GM12873 (cell line): ENCODE results near the gene SLA2.

Experiments used
- CTCF ChIP-seq: IDR thresholded peaks from 2 replicates; pipeline ENCODE4 v1.5.1; 2012; ENCODE audit warnings: low read depth, mild to moderate bottlenecking, moderate library complexity, low read length, control low read depth; ENCODE audit not compliant: insufficient read depth; ENCODE audit errors: missing control alignments

SLA2 gene

GRCh38 chr20:36605399-36606157 lies 40.4 kb downstream of the SLA2 start, which contains the start of gene RAB5IF:
RAB5IF (plus strand) TSS chr20:36605779; CDS start chr20:36605952, 173 bp downstream.
- peak; percentile 96 for TF ChIP-seq CTCF

GRCh38 chr20:36604952-36605398 lies 41.0 kb downstream of the SLA2 start:
- no peak for TF ChIP-seq CTCF

- TF ChIP-seq CTCF, result no peak
These were observed 44.5 kb downstream of the SLA2 start for GRCh38 chr20:36601540-36601939.

- TF ChIP-seq CTCF, result no peak
These were observed 46.1 kb downstream of the SLA2 start for GRCh38 chr20:36599912-36600345.

GRCh38 chr20:36593347-36593929 lies 52.6 kb downstream of the SLA2 start:
- TF ChIP-seq CTCF, result no peak

GRCh38 chr20:36591854-36592641 lies 53.9 kb downstream of the SLA2 start:
- TF ChIP-seq CTCF, result peak; percentile 8

- TF ChIP-seq CTCF, result no peak
These were observed 54.7 kb downstream of the SLA2 start for GRCh38 chr20:36591281-36591680.
